ENCODE measurements around the gene TNK2. TPM values are rescaled to one million over a fixed set of nuclear protein-coding genes. Genes with fewer than 3 reads are reported as not detected.

Gene TNK2
- total RNA-seq, 6 experiments from 2014 or later: 12.6 to 52.5 (median 25.3) TPM

- DNase-seq: peak in 2 of 3 donors; percentile 23 to 50
- 25% methylated on average over 2 of the region's 30 CpGs for WGBS (ENCODE audit: insufficient coverage, low coverage, low lambda C conversion rate, missing lambda C conversion rate)
- Histone ChIP-seq H3K4me1 (no peaks in the 10 kb centered on the region), H3K36me3 (peaks cover 0 to 7% (median 2%) of the 10 kb centered on the region in 4 donors), H3K27me3 (no peaks in the 10 kb centered on the region), H3K4me3 (no peak overlapping the region), H3K9me3 (no peaks in the 10 kb centered on the region), H3K27ac (no peak overlapping the region)
- TF ChIP-seq CTCF (IDR thresholded peaks at IDR 0.05) (no peak), POLR2A (IDR thresholded peaks at IDR 0.05) (no peak)
- intact Hi-C loops (cut with DNase I): no loop called here
- ATAC-seq: no peak
Observed at GRCh38 chr3:195868866-195869412, 39.4 kb downstream of the TNK2 start.

- DNase-seq (no peak), ATAC-seq (no peak)
- H3K27ac ChIP-seq: no peak overlapping the region
- H3K4me3 ChIP-seq: no peak overlapping the region
- no peaks in the 10 kb centered on the region for H3K4me1 ChIP-seq
- H3K27me3 ChIP-seq: no peaks in the 10 kb centered on the region
- H3K36me3 ChIP-seq: peaks cover 0 to 7% (median 2%) of the 10 kb centered on the region in 4 donors
- TF ChIP-seq CTCF (IDR thresholded peaks at IDR 0.05) (no peak), POLR2A (IDR thresholded peaks at IDR 0.05) (no peak)
- intact Hi-C loops (cut with DNase I): no loop called here
- H3K9me3 ChIP-seq: no peaks in the 10 kb centered on the region
- 97% methylated on average over 6 of the region's 39 CpGs for WGBS (ENCODE audit: insufficient coverage, low coverage, low lambda C conversion rate, missing lambda C conversion rate)
Observed at GRCh38 chr3:195868336-195868865, 40.0 kb downstream of the TNK2 start.

- TF ChIP-seq POLR2A (IDR thresholded peaks at IDR 0.05): no peak
- TF ChIP-seq CTCF (IDR thresholded peaks at IDR 0.05): no peak
- Histone ChIP-seq H3K27me3 (no peaks in the 10 kb centered on the region), H3K9me3 (no peaks in the 10 kb centered on the region), H3K4me3 (no peak overlapping the region), H3K36me3 (peaks cover 0 to 7% (median 2%) of the 10 kb centered on the region in 4 donors), H3K4me1 (peaks cover 0 to 4% (median 0%) of the 10 kb centered on the region in 4 donors), H3K27ac (no peak overlapping the region)
- intact Hi-C loops (cut with DNase I): no loop called here
- DNase-seq (no peak), ATAC-seq (no peak)
- 80% methylated on average over 7 of the region's 40 CpGs for WGBS (ENCODE audit: insufficient coverage, low coverage, low lambda C conversion rate, missing lambda C conversion rate)
Observed at GRCh38 chr3:195867631-195868335, 40.6 kb downstream of the TNK2 start.

- WGBS (ENCODE audit: insufficient coverage, low coverage, low lambda C conversion rate, missing lambda C conversion rate): 100% methylated on average over 1 of the region's 30 CpGs
Observed at GRCh38 chr3:195866686-195867511, 41.5 kb downstream of the TNK2 start.

More at GRCh38 chr3:195866686-195867511, 41.5 kb downstream of the TNK2 start:
- ATAC-seq (no peak), DNase-seq (peak in 1 of 3 donors; percentile 40)
- TF ChIP-seq CTCF (IDR thresholded peaks at IDR 0.05): no peak
- no peak for TF ChIP-seq POLR2A (IDR thresholded peaks at IDR 0.05)
- Histone ChIP-seq H3K4me1 (peaks cover 0 to 5% (median 0%) of the 10 kb centered on the region in 4 donors), H3K27ac (no peak overlapping the region), H3K4me3 (no peak overlapping the region), H3K9me3 (no peaks in the 10 kb centered on the region), H3K36me3 (peaks cover 0 to 5% (median 2%) of the 10 kb centered on the region in 4 donors), H3K27me3 (no peaks in the 10 kb centered on the region)
- intact Hi-C loops (cut with DNase I): no loop called here
